SK-N-SH treated with all-trans-retinoic acid at 6 μM for 48 hours (cell line): Measurements from ENCODE around the gene KANK3.

Experiments
- ARNTL ChIP-seq: fragments of 450-650 bp; formaldehyde crosslinking; IDR thresholded peaks from 2 replicates; pipeline ENCODE4 v1.5.0; 2020; ENCODE audit warnings: low read depth, mild to moderate bottlenecking, moderate library complexity, borderline replicate concordance
- BACH2 ChIP-seq: fragments of 250-450 bp; sonication (Bioruptor Pico); IDR thresholded peaks from 2 replicates; pipeline ENCODE4 v1.9.0; 2021; ENCODE audit warnings: mild to moderate bottlenecking, borderline replicate concordance
- CSDC2 ChIP-seq: fragments of 250-450 bp; sonication (Bioruptor Pico); IDR thresholded peaks from 2 replicates; pipeline ENCODE4 v1.5.0; 2020; ENCODE audit warnings: mild to moderate bottlenecking, moderate library complexity
- CSRNP3 ChIP-seq: fragments of 250-450 bp; sonication (Bioruptor Pico); IDR thresholded peaks from 2 replicates; pipeline ENCODE4 v1.5.1; 2021; ENCODE audit warnings: mild to moderate bottlenecking, moderate library complexity
- GLIS3 ChIP-seq: fragments of 250-450 bp; sonication (Bioruptor Pico); IDR thresholded peaks from 2 replicates; pipeline ENCODE4 v1.5.0; 2020; ENCODE audit warnings: mild to moderate bottlenecking, moderate library complexity
- PATZ1 ChIP-seq: fragments of 250-450 bp; sonication (Bioruptor Pico); IDR thresholded peaks from 2 replicates; pipeline ENCODE4 v1.8.0; 2020; ENCODE audit warnings: mild to moderate bottlenecking, moderate library complexity, borderline replicate concordance
- PPARA ChIP-seq: fragments of 250-450 bp; sonication (Bioruptor Pico); IDR thresholded peaks from 2 replicates; pipeline ENCODE4 v1.5.0; 2020; ENCODE audit warnings: mild to moderate bottlenecking, borderline replicate concordance
- RARB ChIP-seq: fragments of 250-450 bp; sonication (Bioruptor Pico); IDR thresholded peaks from 2 replicates; pipeline ENCODE4 v1.8.0; 2021; ENCODE audit warnings: mild to moderate bottlenecking, moderate library complexity
- TOX ChIP-seq: fragments of 250-450 bp; sonication (Bioruptor Pico); IDR thresholded peaks from 2 replicates; pipeline ENCODE4 v1.8.0; 2021; ENCODE audit warnings: mild to moderate bottlenecking, moderate library complexity, borderline replicate concordance
- TSHZ2 ChIP-seq: fragments of 250-450 bp; sonication (Bioruptor Pico); IDR thresholded peaks from 2 replicates; pipeline ENCODE4 v1.5.0; 2020; ENCODE audit warnings: mild to moderate bottlenecking, moderate library complexity
- ZC3H10 ChIP-seq: fragments of 250-450 bp; sonication (Bioruptor Pico); IDR thresholded peaks from 2 replicates; pipeline ENCODE4 v1.5.1; 2021; ENCODE audit warnings: mild to moderate bottlenecking, moderate library complexity
- ZFP3 ChIP-seq: fragments of 250-450 bp; sonication (Bioruptor Pico); IDR thresholded peaks from 2 replicates; pipeline ENCODE4 v1.5.0; 2020; ENCODE audit warnings: mild to moderate bottlenecking, moderate library complexity
- ZFP30 ChIP-seq: fragments of 450-650 bp; formaldehyde crosslinking; IDR thresholded peaks from 2 replicates; pipeline ENCODE4 v1.5.0; 2022; ENCODE audit warnings: mild to moderate bottlenecking, moderate library complexity

- TF ChIP-seq CSDC2 (CRISPR knock-in tag) (no peak), PATZ1 (no peak), GLIS3 (CRISPR knock-in tag) (no peak), RARB (CRISPR knock-in tag) (no peak), PPARA (CRISPR knock-in tag) (no peak), CSRNP3 (CRISPR knock-in tag) (no peak), BACH2 (CRISPR knock-in tag) (no peak), ZFP30 (no peak), ZC3H10 (CRISPR knock-in tag) (no peak), ARNTL (no peak), TSHZ2 (CRISPR knock-in tag) (no peak), TOX (no peak), ZFP3 (CRISPR knock-in tag) (no peak)
Observed at GRCh38 chr19:8336660-8337059, 6.4 kb downstream of the KANK3 start.
